ENCODE measurements around the gene CAMK1G.

CAMK1G gene

DNA sequence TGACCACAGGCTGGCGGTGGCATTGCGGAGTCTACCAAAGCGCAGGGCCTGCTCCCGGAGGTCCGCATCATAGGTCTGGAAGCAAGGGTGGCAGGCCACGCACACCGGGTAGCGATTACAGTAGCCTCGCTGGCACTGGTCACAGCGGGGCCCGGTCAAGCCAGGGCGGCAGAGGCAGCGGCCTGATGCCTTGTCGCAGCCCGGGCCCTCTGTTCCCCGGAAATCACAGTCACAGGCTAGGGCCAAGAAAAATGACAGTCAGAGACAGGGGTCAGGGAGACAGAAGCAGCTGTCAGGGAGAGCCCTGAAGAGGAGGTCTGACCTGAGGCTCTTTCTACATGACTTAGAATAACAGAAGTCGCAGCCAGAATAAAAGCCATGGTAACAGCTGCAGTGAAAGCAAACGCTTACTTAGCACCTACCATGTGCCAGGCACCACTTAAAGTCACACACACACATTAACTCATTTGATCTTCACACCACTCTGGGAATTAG is 42.3 kb downstream of the CAMK1G start:
- TF ChIP-seq, protein P1, sequence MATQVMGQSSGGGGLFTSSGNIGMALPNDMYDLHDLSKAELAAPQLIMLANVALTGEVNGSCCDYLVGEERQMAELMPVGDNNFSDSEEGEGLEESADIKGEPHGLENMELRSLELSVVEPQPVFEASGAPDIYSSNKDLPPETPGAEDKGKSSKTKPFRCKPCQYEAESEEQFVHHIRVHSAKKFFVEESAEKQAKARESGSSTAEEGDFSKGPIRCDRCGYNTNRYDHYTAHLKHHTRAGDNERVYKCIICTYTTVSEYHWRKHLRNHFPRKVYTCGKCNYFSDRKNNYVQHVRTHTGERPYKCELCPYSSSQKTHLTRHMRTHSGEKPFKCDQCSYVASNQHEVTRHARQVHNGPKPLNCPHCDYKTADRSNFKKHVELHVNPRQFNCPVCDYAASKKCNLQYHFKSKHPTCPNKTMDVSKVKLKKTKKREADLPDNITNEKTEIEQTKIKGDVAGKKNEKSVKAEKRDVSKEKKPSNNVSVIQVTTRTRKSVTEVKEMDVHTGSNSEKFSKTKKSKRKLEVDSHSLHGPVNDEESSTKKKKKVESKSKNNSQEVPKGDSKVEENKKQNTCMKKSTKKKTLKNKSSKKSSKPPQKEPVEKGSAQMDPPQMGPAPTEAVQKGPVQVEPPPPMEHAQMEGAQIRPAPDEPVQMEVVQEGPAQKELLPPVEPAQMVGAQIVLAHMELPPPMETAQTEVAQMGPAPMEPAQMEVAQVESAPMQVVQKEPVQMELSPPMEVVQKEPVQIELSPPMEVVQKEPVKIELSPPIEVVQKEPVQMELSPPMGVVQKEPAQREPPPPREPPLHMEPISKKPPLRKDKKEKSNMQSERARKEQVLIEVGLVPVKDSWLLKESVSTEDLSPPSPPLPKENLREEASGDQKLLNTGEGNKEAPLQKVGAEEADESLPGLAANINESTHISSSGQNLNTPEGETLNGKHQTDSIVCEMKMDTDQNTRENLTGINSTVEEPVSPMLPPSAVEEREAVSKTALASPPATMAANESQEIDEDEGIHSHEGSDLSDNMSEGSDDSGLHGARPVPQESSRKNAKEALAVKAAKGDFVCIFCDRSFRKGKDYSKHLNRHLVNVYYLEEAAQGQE (IDR thresholded peaks at IDR 0.05; ENCODE audit: insufficient read depth in 1 of 2, low read depth in 2 of 2, low read length in 2 of 2), result no peak
- TF ChIP-seq SIN3A (IDR thresholded peaks at IDR 0.05; ENCODE audit: borderline replicate concordance, insufficient read depth, low read length) (no peak), TAF1 (IDR thresholded peaks at IDR 0.05; ENCODE audit: borderline replicate concordance, insufficient read depth, low read length) (no peak), FOXP2 (optimal IDR thresholded peaks at IDR 0.05; ENCODE audit: borderline replicate concordance, extremely low read depth, extremely low read length, insufficient read depth) (no peak), POLR2AphosphoS5 (IDR thresholded peaks at IDR 0.05; ENCODE audit: low read depth, low read length) (no peak)

DNA sequence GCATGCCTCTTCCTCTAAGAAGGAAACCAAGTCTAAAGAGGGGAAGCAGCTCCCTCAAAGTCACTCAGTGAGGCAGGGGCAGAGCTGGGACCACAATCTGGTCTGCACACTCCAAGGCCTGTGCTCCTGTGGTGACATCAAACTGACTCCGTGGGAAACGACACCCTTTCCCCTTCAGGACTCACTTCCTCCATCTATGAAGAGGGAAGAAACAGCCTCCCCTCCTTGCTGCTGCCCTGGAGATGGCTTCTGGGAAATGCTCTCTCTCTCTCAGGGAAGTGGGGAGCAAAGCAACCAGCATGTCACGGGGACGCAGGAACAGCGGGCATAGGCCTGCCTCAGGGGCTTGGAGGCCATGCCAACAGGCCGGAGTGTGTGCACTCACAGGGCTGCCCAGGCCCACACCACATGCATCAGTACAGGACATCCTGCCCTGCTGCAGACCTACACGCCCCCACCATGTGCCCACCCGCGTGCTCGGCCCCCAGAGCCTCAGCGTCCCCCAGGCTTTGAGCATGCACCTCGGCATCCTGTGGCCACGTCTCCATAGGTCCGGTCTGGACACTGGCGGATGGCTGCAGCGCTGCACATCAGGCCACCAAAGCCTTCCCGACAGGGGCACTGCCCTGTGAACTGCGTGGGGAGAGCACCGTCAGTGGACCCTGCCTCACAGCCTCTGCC is 43.0 kb downstream of the CAMK1G start:
- TF ChIP-seq SIN3A (IDR thresholded peaks at IDR 0.05; ENCODE audit: borderline replicate concordance, insufficient read depth, low read length) (no peak), TAF1 (IDR thresholded peaks at IDR 0.05; ENCODE audit: borderline replicate concordance, insufficient read depth, low read length) (no peak), POLR2AphosphoS5 (IDR thresholded peaks at IDR 0.05; ENCODE audit: low read depth, low read length) (no peak)

DNA sequence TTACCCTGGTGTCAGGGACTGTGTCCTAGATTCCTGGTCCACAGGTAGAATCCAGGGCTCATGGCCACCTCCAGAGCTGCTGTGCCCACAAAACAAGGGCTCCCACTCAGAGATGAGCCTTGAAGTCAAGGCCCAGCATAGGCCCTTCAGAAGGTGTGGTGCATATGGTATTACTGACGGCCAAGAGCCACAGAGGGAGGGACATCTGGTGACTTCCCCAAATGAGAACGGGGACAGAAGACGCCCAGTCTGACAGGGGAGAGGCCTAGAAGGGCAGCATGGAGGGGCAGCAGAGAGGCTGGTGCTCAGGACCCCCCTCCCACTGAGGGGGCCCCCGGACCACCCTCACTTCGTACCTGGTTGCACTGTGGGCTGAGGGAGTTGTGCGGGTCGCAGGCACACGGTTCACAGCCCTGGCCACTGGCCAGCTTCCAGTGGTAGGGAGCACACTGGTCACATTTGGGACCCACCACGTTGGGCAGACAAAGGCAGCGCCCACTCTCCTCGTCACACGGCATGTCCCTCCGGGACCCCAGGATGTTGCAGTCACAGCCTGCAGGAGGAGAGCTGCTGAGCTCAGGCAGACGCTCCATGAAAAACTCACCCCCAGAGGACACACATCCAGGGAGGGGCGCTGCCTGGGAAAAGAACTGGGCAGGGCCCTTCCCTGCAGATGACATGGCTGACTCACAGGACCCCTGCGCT is 43.7 kb downstream of the CAMK1G start:
- no peak for TF ChIP-seq TAF1 (IDR thresholded peaks at IDR 0.05; ENCODE audit: borderline replicate concordance, insufficient read depth, low read length)
- no peak for TF ChIP-seq SIN3A (IDR thresholded peaks at IDR 0.05; ENCODE audit: borderline replicate concordance, insufficient read depth, low read length)
- TF ChIP-seq, protein P1 (IDR thresholded peaks at IDR 0.05; ENCODE audit: insufficient read depth in 1 of 2, low read depth in 2 of 2, low read length in 2 of 2), result no peak
- no peak for TF ChIP-seq FOXP2 (optimal IDR thresholded peaks at IDR 0.05; ENCODE audit: borderline replicate concordance, extremely low read depth, extremely low read length, insufficient read depth)
- TF ChIP-seq POLR2AphosphoS5 (IDR thresholded peaks at IDR 0.05; ENCODE audit: low read depth, low read length), result no peak

DNA sequence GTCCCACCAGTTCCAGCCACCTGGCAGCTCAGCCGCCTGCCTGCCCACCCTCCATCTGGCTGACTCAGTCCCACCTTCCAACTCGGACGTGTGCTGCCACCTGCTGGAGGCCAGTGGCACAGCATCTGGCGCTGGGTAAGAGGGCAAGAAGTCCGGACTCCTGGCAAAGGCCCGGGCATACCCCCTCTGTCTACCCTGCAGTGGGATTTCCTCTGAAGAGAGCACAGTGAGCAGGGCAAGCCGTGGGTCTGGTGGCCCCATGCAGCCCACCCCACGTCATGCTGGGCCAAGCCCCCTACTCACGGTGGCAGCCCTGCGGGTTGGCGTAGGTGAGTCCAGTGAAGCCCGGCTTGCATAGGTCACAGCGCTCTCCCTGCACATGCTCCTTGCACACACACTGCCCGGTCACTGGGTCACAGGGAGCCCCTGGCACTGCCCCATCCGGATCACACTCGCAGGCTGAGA is 44.2 kb downstream of the CAMK1G start:
- TF ChIP-seq SIN3A (IDR thresholded peaks at IDR 0.05; ENCODE audit: borderline replicate concordance, insufficient read depth, low read length) (no peak), POLR2AphosphoS5 (IDR thresholded peaks at IDR 0.05; ENCODE audit: low read depth, low read length) (no peak), FOXP2 (optimal IDR thresholded peaks at IDR 0.05; ENCODE audit: borderline replicate concordance, extremely low read depth, extremely low read length, insufficient read depth) (peak; percentile 79)
- TF ChIP-seq, protein P1 (IDR thresholded peaks at IDR 0.05; ENCODE audit: insufficient read depth in 1 of 2, low read depth in 2 of 2, low read length in 2 of 2), result 0 out of 4 replicates have a peak, but pooled peaks of 1 of the 2 experiments have one; percentile 21

DNA sequence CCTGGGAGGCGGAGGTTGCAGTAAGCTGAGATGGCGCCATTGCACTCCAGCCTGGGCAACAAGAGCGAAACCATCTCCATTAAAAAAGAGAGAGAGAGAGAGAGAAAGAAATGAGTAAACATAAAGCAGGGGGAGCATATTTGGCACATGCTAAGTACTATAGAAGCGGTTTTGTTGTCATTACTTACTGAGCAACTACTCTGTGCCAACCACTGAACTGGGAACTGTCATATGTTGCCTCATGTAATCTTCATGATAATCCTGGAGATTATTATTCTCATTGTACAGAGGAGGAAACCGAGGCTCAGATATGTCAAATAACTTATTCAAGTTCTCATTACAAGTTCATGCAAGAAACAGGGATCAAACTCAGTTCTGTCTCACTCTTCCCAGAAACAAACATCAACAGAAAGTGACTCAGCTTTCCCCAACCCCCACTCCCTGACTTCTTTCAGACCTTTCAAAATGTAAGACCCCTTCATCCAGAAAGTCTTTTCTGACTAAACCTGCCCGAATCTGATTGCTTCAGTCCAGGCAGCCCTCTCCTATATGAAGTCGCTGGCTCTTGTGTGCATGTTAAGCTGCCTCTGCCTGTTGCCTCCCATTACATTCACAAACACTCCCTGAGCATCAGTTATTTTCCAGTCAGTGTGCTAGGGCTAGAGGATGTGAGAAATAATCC is 45.2 kb downstream of the CAMK1G start:
- no peak for TF ChIP-seq FOXP2 (optimal IDR thresholded peaks at IDR 0.05; ENCODE audit: borderline replicate concordance, extremely low read depth, extremely low read length, insufficient read depth)
- no peak for TF ChIP-seq SIN3A (IDR thresholded peaks at IDR 0.05; ENCODE audit: borderline replicate concordance, insufficient read depth, low read length)
- no peak for TF ChIP-seq TAF1 (IDR thresholded peaks at IDR 0.05; ENCODE audit: borderline replicate concordance, insufficient read depth, low read length)
- TF ChIP-seq, protein P1 (IDR thresholded peaks at IDR 0.05; ENCODE audit: insufficient read depth in 1 of 2, low read depth in 2 of 2, low read length in 2 of 2), result no peak
- TF ChIP-seq POLR2AphosphoS5 (IDR thresholded peaks at IDR 0.05; ENCODE audit: low read depth, low read length), result no peak
